HL-60 (cell line): ENCODE results near the gene NDRG4.

Experiments used
- DNase-seq, 2 experiments: peaks; one replicate each; pipeline ENCODE4 v3.0.0-alpha.2; 2010 to 2020; ENCODE audit warnings: low read depth in 1 of 2, low spot score in 1 of 2
- H3K27ac ChIP-seq: fragments of 250-450 bp; sonication (Bioruptor Pico); replicated peaks from 2 replicates; pipeline ENCODE4 v1.5.1; 2020; ENCODE audit warnings: mild to moderate bottlenecking, moderate library complexity
- H3K27me3 ChIP-seq: fragments of 250-450 bp; sonication (Bioruptor Pico); 2 replicates; pipeline ENCODE4 v1.5.1; 2021; ENCODE audit warnings: mild to moderate bottlenecking, moderate library complexity; ENCODE audit not compliant: insufficient read depth, poor library complexity, severe bottlenecking
- H3K4me3 ChIP-seq: replicated peaks from 2 replicates; pipeline ENCODE4 v1.5.1; 2011; ENCODE audit warnings: mild to moderate bottlenecking, control low read depth, low read length; ENCODE audit not compliant: insufficient read depth
- GABPA ChIP-seq: IDR thresholded peaks from 2 replicates; pipeline ENCODE4 v1.6.1; 2012; ENCODE audit warnings: low read depth
- POLR2AphosphoS5 ChIP-seq: IDR thresholded peaks from 2 replicates; pipeline ENCODE4 v1.6.1; 2012; ENCODE audit warnings: low read depth
- REST ChIP-seq: IDR thresholded peaks from 2 replicates; pipeline ENCODE4 v1.6.1; 2012; ENCODE audit warnings: low read depth; ENCODE audit not compliant: insufficient replicate concordance
- SPI1 ChIP-seq: IDR thresholded peaks from 2 replicates; pipeline ENCODE4 v1.6.1; 2012; ENCODE audit warnings: low read depth, mild to moderate bottlenecking, borderline replicate concordance
- TF ChIP-seq, protein P1 (sequence below): IDR thresholded peaks from one replicate; pipeline ENCODE4 v1.5.1; 2011; ENCODE audit warnings: low read length, control low read depth, inconsistent platforms; ENCODE audit not compliant: insufficient read depth

The NDRG4 gene

GRCh38 chr16:58543685-58544084, 43.7 kb downstream of the NDRG4 start:
- Histone ChIP-seq H3K4me3 (no peak overlapping the region), H3K27me3 (no peaks in the 10 kb centered on the region), H3K27ac (no peak overlapping the region; the same call in 1 of the 2 replicates)
- TF ChIP-seq GABPA = no peak
- no peak for TF ChIP-seq POLR2AphosphoS5
- no peak for TF ChIP-seq SPI1
- no peak for TF ChIP-seq REST
- TF ChIP-seq, protein P1, sequence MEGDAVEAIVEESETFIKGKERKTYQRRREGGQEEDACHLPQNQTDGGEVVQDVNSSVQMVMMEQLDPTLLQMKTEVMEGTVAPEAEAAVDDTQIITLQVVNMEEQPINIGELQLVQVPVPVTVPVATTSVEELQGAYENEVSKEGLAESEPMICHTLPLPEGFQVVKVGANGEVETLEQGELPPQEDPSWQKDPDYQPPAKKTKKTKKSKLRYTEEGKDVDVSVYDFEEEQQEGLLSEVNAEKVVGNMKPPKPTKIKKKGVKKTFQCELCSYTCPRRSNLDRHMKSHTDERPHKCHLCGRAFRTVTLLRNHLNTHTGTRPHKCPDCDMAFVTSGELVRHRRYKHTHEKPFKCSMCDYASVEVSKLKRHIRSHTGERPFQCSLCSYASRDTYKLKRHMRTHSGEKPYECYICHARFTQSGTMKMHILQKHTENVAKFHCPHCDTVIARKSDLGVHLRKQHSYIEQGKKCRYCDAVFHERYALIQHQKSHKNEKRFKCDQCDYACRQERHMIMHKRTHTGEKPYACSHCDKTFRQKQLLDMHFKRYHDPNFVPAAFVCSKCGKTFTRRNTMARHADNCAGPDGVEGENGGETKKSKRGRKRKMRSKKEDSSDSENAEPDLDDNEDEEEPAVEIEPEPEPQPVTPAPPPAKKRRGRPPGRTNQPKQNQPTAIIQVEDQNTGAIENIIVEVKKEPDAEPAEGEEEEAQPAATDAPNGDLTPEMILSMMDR = no peak
- no peak for DNase-seq

DNA sequence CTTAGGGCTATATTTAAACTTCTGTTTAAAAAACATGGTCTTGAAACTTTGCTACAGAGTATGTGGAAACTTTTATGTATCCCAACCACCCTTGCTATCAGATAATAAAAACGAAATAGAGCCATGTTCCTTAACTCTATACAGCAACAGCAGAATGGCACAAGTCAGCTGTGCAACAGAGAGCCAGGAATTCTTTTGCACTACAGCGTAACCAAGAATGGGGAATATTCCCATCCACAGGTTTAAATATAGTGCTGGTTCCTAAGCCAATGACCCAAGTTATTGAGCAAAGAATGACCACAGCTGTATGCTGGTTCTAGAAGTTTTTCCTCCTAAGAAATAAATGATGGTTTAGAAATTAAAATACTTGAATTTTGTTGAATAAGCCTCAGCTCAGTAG, 48.4 kb downstream of the NDRG4 start:
- no peak for DNase-seq
- no peak overlapping the region for H3K4me3 ChIP-seq
- H3K27me3 ChIP-seq = no peaks in the 10 kb centered on the region
- no peak for TF ChIP-seq REST
- no peak for TF ChIP-seq GABPA
- TF ChIP-seq POLR2AphosphoS5 = no peak
- TF ChIP-seq, protein P1 = no peak
- no peak for TF ChIP-seq SPI1
- H3K27ac ChIP-seq = no peak overlapping the region

DNA sequence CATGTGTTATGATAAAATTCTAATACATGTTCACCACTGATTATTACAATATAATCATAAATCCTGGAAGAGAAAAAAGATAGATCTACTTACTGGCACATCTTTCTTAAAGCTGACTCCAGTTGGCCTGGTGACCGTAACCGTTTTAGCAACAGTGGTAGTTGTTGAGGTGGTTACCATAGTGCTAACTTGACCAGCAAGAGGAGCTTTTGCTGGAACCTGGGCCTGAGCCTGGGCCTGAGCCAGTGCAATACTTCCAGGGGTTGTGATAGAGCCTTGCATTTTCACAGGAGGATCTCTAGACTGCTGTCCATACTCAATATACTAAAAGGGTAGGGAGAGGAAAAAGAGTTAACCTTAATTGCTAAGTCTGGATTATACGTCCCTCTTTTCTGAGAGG, 51.6 kb downstream of the NDRG4 start:
- H3K27ac ChIP-seq = no peak overlapping the region
- no peak overlapping the region for H3K4me3 ChIP-seq
- no peaks in the 10 kb centered on the region for H3K27me3 ChIP-seq
- DNase-seq = no peak
- TF ChIP-seq SPI1 = no peak
- no peak for TF ChIP-seq REST
- no peak for TF ChIP-seq GABPA
- TF ChIP-seq, protein P1 = no peak
- no peak for TF ChIP-seq POLR2AphosphoS5
